Left lung (tissue), 10 donors: ENCODE data around the gene GLRX5. TPM values are rescaled to one million over a fixed set of nuclear protein-coding genes. Genes with fewer than 3 reads are reported as not detected.

Experiments
- ATAC-seq: fragments of 200-7000 bp; cut with Tn5 transposase; one replicate; pipeline ENCODE4 v1.9.1; 2020; ENCODE audit warnings: moderate library complexity
- DNase-seq, 4 donors: peaks; one replicate each; pipeline ENCODE4 v3.0.0-alpha.2; 2013 to 2020
- H3K27ac ChIP-seq, 2 donors: fragments of 200-600 bp; sonication (generic) in 1 of 2; one replicate each; pipeline versions ENCODE4 v1.5.0 to v1.8.0; 2020 to 2021
- H3K27me3 ChIP-seq, 2 donors: fragments of 200-600 bp; sonication (generic) in 1 of 2; one replicate each; pipeline versions ENCODE4 v1.5.0 to v1.8.0; 2020 to 2021
- H3K36me3 ChIP-seq, 2 donors: fragments of 200-600 bp; sonication (generic) in 1 of 2; one replicate each; pipeline versions ENCODE4 v1.5.0 to v1.8.0; 2020 to 2021
- H3K4me1 ChIP-seq, 2 donors: fragments of 200-600 bp; one replicate each; pipeline ENCODE4 v1.8.0; 2021
- H3K4me3 ChIP-seq, 2 donors: fragments of 200-600 bp; sonication (generic) in 1 of 2; one replicate each; pipeline versions ENCODE4 v1.5.0 to v1.8.0; 2020 to 2021; ENCODE audit warnings: mild to moderate bottlenecking in 1 of 2
- H3K9me3 ChIP-seq, 2 donors: fragments of 200-600 bp; sonication (generic) in 1 of 2; one replicate each; pipeline versions ENCODE4 v1.5.0 to v1.8.0; 2020 to 2021
- intact Hi-C, 2 donors: fragments of 100-400 bp; cut with DNase I; formaldehyde crosslinking; loops; one replicate each; pipeline versions ENCODE4 v1.11.2 to v1.14.2; 2022
- polyA plus RNA-seq, 6 donors: library from polyadenylated mRNA; unstranded; fragments of 120-200 nt; gene quantifications; one replicate each; pipeline ENCODE4 v1.2.1, GENCODE V29; 2013; ENCODE audit not compliant: insufficient read length in 6 of 6
- total RNA-seq, 2 donors: library from RNA; stranded (reverse); fragmentation: NEBNext Ultra II Directional; extraction: Animal tissue kit (Norgen Biotek cat#: 25700); gene quantifications; one replicate each; pipeline ENCODE4 v1.2.1, GENCODE V29; 2021
- TF ChIP-seq, protein P1 (sequence below), 2 donors: fragments of 200-600 bp; sonication (generic) in 1 of 2; IDR thresholded peaks; one replicate each; pipeline versions ENCODE4 v1.5.0 to v1.8.0; 2021; ENCODE audit warnings: antibody characterized with exemption in 2 of 2
- donor health status: DM: no; HTN: yes; CAD: no.
- donor health status: DM: no; HTN: no; CAD: no.

The GLRX5 gene
- total and polyA plus RNA-seq, 8 donors: 29.4 to 71.6 (median 55.3) TPM

- H3K4me1 ChIP-seq: peaks cover 0 to 10% of the 10 kb centered on the region in 2 donors
- no peak for ATAC-seq
- H3K4me3 ChIP-seq: no peak overlapping the region
- H3K27ac ChIP-seq: no peak overlapping the region
- peaks cover 0 to 14% of the 10 kb centered on the region in 2 donors for H3K36me3 ChIP-seq
- no peak for DNase-seq
- TF ChIP-seq, protein P1, sequence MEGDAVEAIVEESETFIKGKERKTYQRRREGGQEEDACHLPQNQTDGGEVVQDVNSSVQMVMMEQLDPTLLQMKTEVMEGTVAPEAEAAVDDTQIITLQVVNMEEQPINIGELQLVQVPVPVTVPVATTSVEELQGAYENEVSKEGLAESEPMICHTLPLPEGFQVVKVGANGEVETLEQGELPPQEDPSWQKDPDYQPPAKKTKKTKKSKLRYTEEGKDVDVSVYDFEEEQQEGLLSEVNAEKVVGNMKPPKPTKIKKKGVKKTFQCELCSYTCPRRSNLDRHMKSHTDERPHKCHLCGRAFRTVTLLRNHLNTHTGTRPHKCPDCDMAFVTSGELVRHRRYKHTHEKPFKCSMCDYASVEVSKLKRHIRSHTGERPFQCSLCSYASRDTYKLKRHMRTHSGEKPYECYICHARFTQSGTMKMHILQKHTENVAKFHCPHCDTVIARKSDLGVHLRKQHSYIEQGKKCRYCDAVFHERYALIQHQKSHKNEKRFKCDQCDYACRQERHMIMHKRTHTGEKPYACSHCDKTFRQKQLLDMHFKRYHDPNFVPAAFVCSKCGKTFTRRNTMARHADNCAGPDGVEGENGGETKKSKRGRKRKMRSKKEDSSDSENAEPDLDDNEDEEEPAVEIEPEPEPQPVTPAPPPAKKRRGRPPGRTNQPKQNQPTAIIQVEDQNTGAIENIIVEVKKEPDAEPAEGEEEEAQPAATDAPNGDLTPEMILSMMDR (IDR thresholded peaks at IDR 0.05): no peak
- H3K9me3 ChIP-seq: no peaks in the 10 kb centered on the region
- intact Hi-C loops: no loop called here
- H3K27me3 ChIP-seq: no peaks in the 10 kb centered on the region
Observed at GRCh38 chr14:95547626-95548327, 12.9 kb downstream of the GLRX5 start.

DNA sequence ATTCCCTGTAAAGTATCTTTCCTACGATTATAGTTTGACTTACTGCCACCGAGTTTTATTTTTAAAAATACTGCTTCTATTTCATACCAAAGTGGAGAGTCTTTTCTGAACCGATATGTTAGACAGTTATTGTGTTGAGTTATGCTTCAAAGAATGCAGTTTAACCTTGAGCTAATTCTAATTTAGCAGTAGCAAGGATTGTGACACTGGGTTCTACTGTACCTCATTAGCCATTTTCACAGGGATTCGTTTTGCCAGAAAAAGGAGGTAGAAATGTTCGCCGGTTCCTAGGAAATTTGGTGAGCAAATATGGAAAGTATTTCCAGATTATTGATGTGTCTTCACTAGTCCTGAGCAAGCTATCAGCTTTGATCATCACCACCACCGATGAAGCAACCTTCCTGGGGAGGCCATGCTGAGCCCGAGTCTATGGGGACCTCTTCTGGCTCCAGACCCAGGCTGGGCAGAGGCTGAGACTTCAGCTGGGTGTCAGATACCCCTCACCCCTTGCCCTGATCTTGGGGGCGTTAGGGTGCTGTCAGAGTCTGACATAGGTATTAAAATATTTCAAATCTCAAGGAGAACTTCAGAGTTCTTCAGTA, 13.6 kb downstream of the GLRX5 start:
- Histone ChIP-seq H3K4me1 (peaks cover 0 to 10% of the 10 kb centered on the region in 2 donors), H3K27me3 (no peaks in the 10 kb centered on the region), H3K36me3 (peaks cover 0 to 14% of the 10 kb centered on the region in 2 donors), H3K9me3 (no peaks in the 10 kb centered on the region), H3K4me3 (no peak overlapping the region), H3K27ac (no peak overlapping the region)
- ATAC-seq (no peak), DNase-seq (no peak)
- TF ChIP-seq, protein P1 (IDR thresholded peaks at IDR 0.05): no peak
- intact Hi-C loops: no loop called here

DNA sequence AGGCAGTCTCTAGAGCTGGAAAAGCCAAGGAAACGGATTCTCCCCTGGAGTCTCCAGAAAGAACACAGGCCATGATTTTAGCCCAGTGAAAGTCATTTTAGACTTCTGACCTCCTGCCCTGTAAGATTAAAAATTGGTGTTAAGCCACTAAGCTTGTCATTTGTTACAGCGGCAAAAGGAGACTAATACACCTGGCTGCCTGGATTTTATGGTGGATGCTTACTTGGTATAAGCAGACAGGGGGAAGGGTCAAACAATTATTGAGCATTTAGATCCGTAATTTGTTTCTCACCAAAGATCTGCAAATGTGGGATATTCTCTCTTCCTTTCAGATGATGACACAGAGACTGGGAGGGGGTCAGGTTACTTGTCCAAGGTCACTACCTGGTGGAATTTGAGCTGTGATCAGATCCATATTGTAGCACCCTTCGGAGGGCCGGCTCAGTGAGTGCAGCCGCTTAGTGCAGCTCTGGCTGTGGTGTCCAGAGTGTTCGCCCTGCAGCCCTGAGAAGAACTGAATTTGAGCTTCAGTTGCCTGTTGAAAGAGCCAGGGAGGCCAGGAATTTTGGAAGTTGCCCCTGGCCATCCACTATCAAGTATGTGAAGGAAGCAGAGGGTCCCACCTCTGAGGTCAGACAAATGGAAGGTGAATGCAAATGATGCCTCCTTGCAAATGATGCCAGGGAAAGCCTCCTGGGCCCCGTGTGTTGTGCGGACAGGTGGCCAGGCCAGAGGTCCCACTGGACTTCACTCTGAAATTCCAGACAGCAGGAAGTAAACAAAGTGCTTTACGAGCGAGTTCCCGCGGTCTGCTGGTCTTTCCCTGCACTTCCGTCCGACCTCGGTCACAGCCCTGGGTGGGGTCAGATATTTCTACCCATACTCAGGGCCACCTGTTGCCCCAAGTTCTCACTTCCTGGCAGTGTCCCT, 15.1 kb downstream of the GLRX5 start:
- intact Hi-C loops: no loop called here
- no peaks in the 10 kb centered on the region for H3K9me3 ChIP-seq

DNA sequence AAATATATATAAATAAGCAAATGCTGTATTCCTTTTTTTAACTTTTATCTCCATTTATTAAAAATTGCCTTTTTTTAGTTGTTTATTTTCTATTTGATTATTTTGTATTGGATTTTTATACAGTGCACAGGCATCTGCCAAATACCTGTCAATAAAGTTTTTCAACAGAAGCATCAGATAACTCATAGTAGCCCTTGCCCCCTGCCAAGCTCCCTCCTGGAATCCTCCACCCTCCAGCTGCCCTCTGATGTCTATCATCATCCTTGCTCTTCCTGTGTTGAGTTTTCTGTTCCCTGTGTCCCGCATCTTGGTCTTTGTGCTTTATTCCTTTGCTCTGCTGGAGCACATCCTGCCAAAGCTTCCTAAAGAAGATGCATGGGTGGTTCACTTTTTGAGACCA, 16.6 kb downstream of the GLRX5 start:
- H3K4me3 ChIP-seq: no peak overlapping the region
- no peaks in the 10 kb centered on the region for H3K4me1 ChIP-seq
- ATAC-seq (no peak), DNase-seq (no peak)
- no peak overlapping the region for H3K27ac ChIP-seq
- no peaks in the 10 kb centered on the region for H3K27me3 ChIP-seq
- TF ChIP-seq, protein P1 (IDR thresholded peaks at IDR 0.05): no peak
- H3K36me3 ChIP-seq: no peaks in the 10 kb centered on the region
- no peaks in the 10 kb centered on the region for H3K9me3 ChIP-seq
- intact Hi-C loops: no loop called here

More for the DNA sequence above, 15.1 kb downstream of the GLRX5 start:
- H3K4me3 ChIP-seq: no peak overlapping the region
- DNase-seq (no peak), ATAC-seq (no peak)
- TF ChIP-seq, protein P1 (IDR thresholded peaks at IDR 0.05): no peak
- H3K27me3 ChIP-seq: no peaks in the 10 kb centered on the region
- H3K4me1 ChIP-seq: peaks cover 0 to 10% of the 10 kb centered on the region in 2 donors
- peaks cover 0 to 4% of the 10 kb centered on the region in 2 donors for H3K36me3 ChIP-seq
- H3K27ac ChIP-seq: no peak overlapping the region

DNA sequence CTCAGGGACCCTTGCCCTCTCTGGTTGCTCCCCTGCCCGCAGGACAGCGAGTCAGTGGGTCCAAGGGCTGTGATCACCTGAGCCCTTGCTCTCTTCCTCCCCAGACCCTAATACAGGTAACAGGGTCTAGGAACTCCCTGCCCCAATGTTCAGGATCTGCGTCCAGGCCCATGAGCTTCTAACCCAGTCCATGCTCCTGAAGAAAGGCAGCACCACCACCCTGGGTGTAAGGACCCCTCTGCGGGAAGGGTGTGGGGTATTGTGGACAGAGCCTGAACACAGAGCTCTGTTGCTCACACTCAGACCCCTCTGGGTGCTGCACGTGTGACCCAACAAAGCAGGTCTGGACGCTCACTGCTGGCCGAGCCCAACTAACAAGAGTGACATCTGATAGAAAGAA, 18.3 kb downstream of the GLRX5 start:
- Histone ChIP-seq H3K36me3 (no peaks in the 10 kb centered on the region), H3K9me3 (no peaks in the 10 kb centered on the region), H3K4me3 (no peak overlapping the region), H3K4me1 (no peaks in the 10 kb centered on the region), H3K27me3 (no peaks in the 10 kb centered on the region), H3K27ac (no peak overlapping the region)
- DNase-seq: no peak
- intact Hi-C loops: no loop called here
- ATAC-seq: no peak
- TF ChIP-seq, protein P1 (IDR thresholded peaks at IDR 0.05): no peak
